NCI-H524 treated with DMSO at 0.1 percent for 48 hours (cell line): ENCODE data around the gene SNX19.
A peak's percentile ranks its signal among the peaks of the same experiment; 100 is the strongest.
"Not testable (repeated sequence)": the region's sequence is repeated elsewhere in the genome, so short reads cannot be mapped to it uniquely, and the experiment has no call there.

Source experiments
- DNase-seq: peaks from one replicate; lab custom pipeline; 2025; lab: John Stamatoyannopoulos, UW

SNX19 gene

GRCh38 chr11:130872981-130873380 lies 43.3 kb downstream of the SNX19 start:
- no peak for DNase-seq

- DNase-seq = no peak
Measured at GRCh38 chr11:130872513-130872912, 43.8 kb downstream of the SNX19 start.

GRCh38 chr11:130872102-130872501 lies 44.2 kb downstream of the SNX19 start:
- DNase-seq = no peak

GRCh38 chr11:130871616-130872015 lies 44.7 kb downstream of the SNX19 start:
- DNase-seq = no peak

- no peak for DNase-seq
Measured at GRCh38 chr11:130868721-130869390, 47.4 kb downstream of the SNX19 start.

- DNase-seq = no peak
Measured at GRCh38 chr11:130868086-130868710, 48.1 kb downstream of the SNX19 start.

- DNase-seq = no peak
Measured at GRCh38 chr11:130866831-130867230, 49.4 kb downstream of the SNX19 start.

GRCh38 chr11:130865774-130866114 lies 50.5 kb downstream of the SNX19 start:
- DNase-seq = no peak

- DNase-seq = no peak
Measured at GRCh38 chr11:130865091-130865773, 51.0 kb downstream of the SNX19 start.

GRCh38 chr11:130861902-130862860 lies 54.1 kb downstream of the SNX19 start:
- DNase-seq = peak; percentile 8

- no peak for DNase-seq
Measured at GRCh38 chr11:130861283-130861682, 55.0 kb downstream of the SNX19 start.

- DNase-seq = no peak
Measured at GRCh38 chr11:130859886-130860285, 56.4 kb downstream of the SNX19 start.

- DNase-seq = no peak
Measured at GRCh38 chr11:130858215-130858614, 58.1 kb downstream of the SNX19 start.

GRCh38 chr11:130855707-130856106 lies 60.6 kb downstream of the SNX19 start:
- not testable (repeated sequence) for DNase-seq

- DNase-seq = no peak
Measured at GRCh38 chr11:130854483-130854882, 61.8 kb downstream of the SNX19 start.

- DNase-seq = no peak
Measured at GRCh38 chr11:130852589-130852988, 63.7 kb downstream of the SNX19 start.

GRCh38 chr11:130850185-130850944 lies 65.9 kb downstream of the SNX19 start:
- DNase-seq = no peak

- no peak for DNase-seq
Measured at GRCh38 chr11:130849215-130849568, 67.1 kb downstream of the SNX19 start.

GRCh38 chr11:130848361-130849214 lies 67.7 kb downstream of the SNX19 start:
- DNase-seq = no peak

- no peak for DNase-seq
Measured at GRCh38 chr11:130847517-130847916, 68.8 kb downstream of the SNX19 start.

- DNase-seq = no peak
Measured at GRCh38 chr11:130846606-130847005, 69.7 kb downstream of the SNX19 start.
